LNCaP clone FGC (cell line): ENCODE measurements around the gene XNDC1N.

ENCODE experiments used
- DNase-seq: peaks from one replicate; pipeline ENCODE4 v3.0.0-alpha.2; 2011; ENCODE audit warnings: low read depth
- H3K4me3 ChIP-seq: 2 replicates; pipeline ENCODE4 v1.5.1; 2011; ENCODE audit warnings: mild to moderate bottlenecking, low read depth, low read length, control low read depth
- CTCF ChIP-seq: IDR thresholded peaks from 2 replicates; pipeline ENCODE4 v1.5.1; 2012; ENCODE audit warnings: mild to moderate bottlenecking; ENCODE audit not compliant: control insufficient read depth, insufficient read depth; ENCODE audit errors: extremely low read depth

The XNDC1N gene

GRCh38 chr11:71963468-71963867 lies 35.1 kb upstream of the XNDC1N start:
- TF ChIP-seq CTCF = no peak
- DNase-seq = no peak
- no peak overlapping the region for H3K4me3 ChIP-seq

GRCh38 chr11:71962428-71963038 lies 34.1 kb upstream of the XNDC1N start:
- no peak for DNase-seq
- TF ChIP-seq CTCF = no peak
- H3K4me3 ChIP-seq = no peak overlapping the region

- no peak for TF ChIP-seq CTCF
- no peak for DNase-seq
- H3K4me3 ChIP-seq = no peak overlapping the region
Measured at GRCh38 chr11:71955898-71956456, 27.6 kb upstream of the XNDC1N start.

- H3K4me3 ChIP-seq = no peak overlapping the region
- DNase-seq = no peak
- no peak for TF ChIP-seq CTCF
Measured at GRCh38 chr11:71951741-71952310, 23.4 kb upstream of the XNDC1N start.

GRCh38 chr11:71949034-71949433 lies 20.6 kb upstream of the XNDC1N start:
- no peak for TF ChIP-seq CTCF
- H3K4me3 ChIP-seq = no peak overlapping the region
- DNase-seq = no peak

GRCh38 chr11:71948314-71949027 lies 20.1 kb upstream of the XNDC1N start:
- no peak for DNase-seq
- no peak overlapping the region for H3K4me3 ChIP-seq
- no peak for TF ChIP-seq CTCF
